Loucy (cell line): ENCODE measurements around the gene ARL2BP.

ENCODE experiments used
- CTCF ChIP-seq: fragments of 200-600 bp; sonication (generic); conservative IDR thresholded peaks from 2 replicates; pipeline ENCODE4 v1.5.1; 2014; ENCODE audit warnings: mild to moderate bottlenecking, antibody characterized with exemption, low read length
- EZH2phosphoT487 ChIP-seq: fragments of 200-600 bp; IDR thresholded peaks from 2 replicates; pipeline ENCODE4 v1.6.1; 2018; ENCODE audit warnings: antibody characterized with exemption, mild to moderate bottlenecking, moderate library complexity, borderline replicate concordance

- TF ChIP-seq CTCF (no peak), EZH2phosphoT487 (no peak)
These were observed 18.1 kb upstream of the ARL2BP start for GRCh38 chr16:57226701-57227621.
